Activated T-cell treated with anti-CD3 and anti-CD28 coated beads for 1 hour (primary cell): ENCODE measurements around the gene ITGA8.
"Not testable (repeated sequence)": the region's sequence is repeated elsewhere in the genome, so short reads cannot be mapped to it uniquely, and the experiment has no call there.

Experiments
- DNase-seq: peaks from one replicate; pipeline ENCODE4 v3.0.0-alpha.2; 2020; ENCODE audit warnings: low read depth

Gene ITGA8

GRCh38 chr10:15550950-15551349 lies 168.8 kb downstream of the ITGA8 start:
- DNase-seq: no peak

- DNase-seq: no peak
Observed at GRCh38 chr10:15548331-15548730, 171.4 kb downstream of the ITGA8 start.

GRCh38 chr10:15546606-15547005 lies 173.1 kb downstream of the ITGA8 start:
- DNase-seq: no peak

- no peak for DNase-seq
Observed at GRCh38 chr10:15545884-15546283, 173.8 kb downstream of the ITGA8 start.

GRCh38 chr10:15545266-15545665 lies 174.5 kb downstream of the ITGA8 start:
- no peak for DNase-seq

GRCh38 chr10:15543994-15544393 lies 175.7 kb downstream of the ITGA8 start:
- DNase-seq: no peak

- DNase-seq: no peak
Observed at GRCh38 chr10:15542817-15543216, 176.9 kb downstream of the ITGA8 start.

GRCh38 chr10:15541376-15541775 lies 178.3 kb downstream of the ITGA8 start:
- no peak for DNase-seq

- no peak for DNase-seq
Observed at GRCh38 chr10:15540727-15541126, 179.0 kb downstream of the ITGA8 start.

- no peak for DNase-seq
Observed at GRCh38 chr10:15539262-15539661, 180.5 kb downstream of the ITGA8 start.

- not testable (repeated sequence) for DNase-seq
Observed at GRCh38 chr10:15534928-15535538, 184.7 kb downstream of the ITGA8 start.

- DNase-seq: no peak
Observed at GRCh38 chr10:15531927-15532722, 187.6 kb downstream of the ITGA8 start.

GRCh38 chr10:15528859-15529239 lies 190.9 kb downstream of the ITGA8 start:
- DNase-seq: no peak

- DNase-seq: no peak
Observed at GRCh38 chr10:15526754-15527153, 193.0 kb downstream of the ITGA8 start.

GRCh38 chr10:15521328-15521903 lies 198.3 kb downstream of the ITGA8 start:
- DNase-seq: no peak

- no peak for DNase-seq
Observed at GRCh38 chr10:15518250-15518649, 201.5 kb downstream of the ITGA8 start.

- no peak for DNase-seq
Observed at GRCh38 chr10:15516256-15517085, 203.3 kb downstream of the ITGA8 start.

GRCh38 chr10:15515202-15515601 lies 204.5 kb downstream of the ITGA8 start:
- DNase-seq: no peak

GRCh38 chr10:15510963-15511362 lies 208.8 kb downstream of the ITGA8 start:
- no peak for DNase-seq

- DNase-seq: no peak
Observed at GRCh38 chr10:15505329-15505728, 214.4 kb downstream of the ITGA8 start.

- no peak for DNase-seq
Observed at GRCh38 chr10:15504101-15504840, 215.5 kb downstream of the ITGA8 start.
